ENCODE results near the gene CTSO.

- TF ChIP-seq CTCF (IDR thresholded peaks at IDR 0.05; ENCODE audit: low read depth, low read length, poor library complexity, severe bottlenecking) (no peak), EZH2phosphoT487 (IDR thresholded peaks at IDR 0.05; ENCODE audit: borderline replicate concordance, low read length) (no peak)
Measured at GRCh38 chr4:155964016-155964891, 10.6 kb upstream of the CTSO start.

Measured in DOHH2 (cell line).